H1 (cell line): ENCODE results near the gene FRMD4A. TPM values are rescaled to one million over a fixed set of nuclear protein-coding genes. Genes with fewer than 3 reads are reported as not detected.

Source experiments
- MAX ChIP-seq: IDR thresholded peaks from 2 replicates; pipeline ENCODE4 v1.6.1; 2012; ENCODE audit warnings: inconsistent platforms
- PHF8 ChIP-seq: fragments of 200-600 bp; sonication (generic); conservative IDR thresholded peaks from 2 replicates; pipeline ENCODE4 v1.7.1; 2012; ENCODE audit warnings: low read depth, mild to moderate bottlenecking, inconsistent platforms, low read length, moderate library complexity
- SRF ChIP-seq: IDR thresholded peaks from 2 replicates; pipeline ENCODE4 v1.6.1; 2011; ENCODE audit warnings: mild to moderate bottlenecking, low read depth, low read length, moderate library complexity
- TAF1 ChIP-seq: IDR thresholded peaks from 2 replicates; pipeline ENCODE4 v1.6.1; 2011; ENCODE audit warnings: mild to moderate bottlenecking, low read depth, low read length
- USF2 ChIP-seq: IDR thresholded peaks from 2 replicates; pipeline ENCODE4 v1.6.1; 2011; ENCODE audit warnings: low read length, improper control_type of control experiment
- polyA plus RNA-seq, 7 experiments: library from polyadenylated mRNA; depleted of rRNA in 3 of 7; stranded (reverse) in 5 of 7; unstranded in 2 of 7; fragments of >200 nt in 5 of 7; fragments of 200-250 nt in 2 of 7; gene quantifications; 1 replicate in 5 of 7; 2 replicates in 1 of 7; 4 replicates in 1 of 7; pipeline versions ENCODE4 v1.2.1 to v1.2.3, GENCODE V29; 2011 to 2013; ENCODE audit warnings: missing spikeins in 2 of 7, mixed read lengths in 2 of 7
- total RNA-seq: library from RNA; stranded (reverse); fragmentation: NEBNext Ultra II Directional; extraction: Animal tissue kit (Norgen Biotek cat#: 25700); gene quantifications from 2 replicates; pipeline ENCODE4 v1.2.1, GENCODE V29; 2021

The FRMD4A gene
- total and polyA plus RNA-seq, 2 of the 8 experiments (the other 6 are each of a cell fraction or from before 2014, with no cell fraction given): 38.6 to 39.6 TPM

GRCh38 chr10:14282276-14282675 is 48.4 kb downstream of the FRMD4A start (continued):
- TF ChIP-seq MAX (no peak), PHF8 (no peak), USF2 (no peak), SRF (no peak), TAF1 (no peak)
